Measurements from ENCODE around the gene HSD11B2. TPM values are rescaled to one million over a fixed set of nuclear protein-coding genes. Genes with fewer than 3 reads are reported as not detected.
A peak's percentile ranks its signal among the peaks of the same experiment; 100 is the strongest.

HSD11B2 gene
- 10 to 100 TPM; 49.6 to 57.9 (median 52.0) TPM for polyA plus RNA-seq (ENCODE audit: insufficient read length in 4 of 4)

DNA sequence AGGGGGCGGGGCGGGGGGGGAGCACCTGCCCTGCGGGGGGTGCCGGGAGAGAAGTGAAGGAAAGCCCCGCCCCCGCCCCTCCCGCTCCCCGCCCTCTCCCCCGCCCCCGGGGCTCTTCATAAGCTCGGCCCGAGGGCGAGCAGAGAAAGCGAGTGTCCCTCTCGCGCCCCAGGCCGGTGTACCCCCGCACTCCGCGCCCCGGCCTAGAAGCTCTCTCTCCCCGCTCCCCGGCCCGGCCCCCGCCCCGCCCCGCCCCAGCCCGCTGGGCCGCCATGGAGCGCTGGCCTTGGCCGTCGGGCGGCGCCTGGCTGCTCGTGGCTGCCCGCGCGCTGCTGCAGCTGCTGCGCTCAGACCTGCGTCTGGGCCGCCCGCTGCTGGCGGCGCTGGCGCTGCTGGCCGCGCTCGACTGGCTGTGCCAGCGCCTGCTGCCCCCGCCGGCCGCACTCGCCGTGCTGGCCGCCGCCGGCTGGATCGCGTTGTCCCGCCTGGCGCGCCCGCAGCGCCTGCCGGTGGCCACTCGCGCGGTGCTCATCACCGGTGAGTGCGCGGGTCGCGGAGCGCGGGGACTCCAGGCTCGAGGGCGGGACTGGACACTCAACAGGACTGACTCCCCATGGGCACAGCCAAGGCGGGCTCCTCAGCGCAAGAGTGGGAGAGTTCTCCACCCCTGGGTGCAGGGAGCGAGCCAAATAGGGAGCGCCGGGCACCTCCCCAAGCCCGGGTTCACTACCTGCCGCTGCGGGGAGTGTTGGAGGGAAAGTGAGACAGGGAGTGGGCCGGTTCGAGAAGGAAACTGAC lies at the start of gene HSD11B2:
Gene HSD11B2 (plus strand): TSS at position 145 of the 798 bp plus-strand sequence. CDS start 128 bp downstream, at position 273.
- no peak for DNase-seq (ENCODE audit: low read depth in 4 of 4, low spot score in 3 of 4)

DNA sequence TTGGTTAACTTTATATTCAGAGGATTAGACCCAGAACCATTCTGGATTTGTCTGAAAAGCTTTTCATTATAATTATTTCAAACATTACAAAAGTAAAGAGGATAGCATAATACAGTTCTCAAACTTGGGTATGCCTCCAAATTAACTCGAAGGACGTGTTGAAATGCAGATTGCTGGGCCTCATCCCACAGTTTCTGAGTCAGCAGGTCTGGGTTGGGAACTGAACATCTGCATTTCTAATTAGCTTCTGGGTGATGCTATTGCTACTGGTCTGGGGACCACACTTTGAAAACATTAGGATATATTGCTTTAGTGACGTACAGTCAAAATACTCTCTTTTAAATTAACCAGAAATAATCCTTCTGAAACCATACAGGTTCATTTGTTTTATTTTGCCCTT lies 47.6 kb upstream of the HSD11B2 start:
- no peak for DNase-seq (ENCODE audit: low read depth in 4 of 4, low spot score in 3 of 4)

DNA sequence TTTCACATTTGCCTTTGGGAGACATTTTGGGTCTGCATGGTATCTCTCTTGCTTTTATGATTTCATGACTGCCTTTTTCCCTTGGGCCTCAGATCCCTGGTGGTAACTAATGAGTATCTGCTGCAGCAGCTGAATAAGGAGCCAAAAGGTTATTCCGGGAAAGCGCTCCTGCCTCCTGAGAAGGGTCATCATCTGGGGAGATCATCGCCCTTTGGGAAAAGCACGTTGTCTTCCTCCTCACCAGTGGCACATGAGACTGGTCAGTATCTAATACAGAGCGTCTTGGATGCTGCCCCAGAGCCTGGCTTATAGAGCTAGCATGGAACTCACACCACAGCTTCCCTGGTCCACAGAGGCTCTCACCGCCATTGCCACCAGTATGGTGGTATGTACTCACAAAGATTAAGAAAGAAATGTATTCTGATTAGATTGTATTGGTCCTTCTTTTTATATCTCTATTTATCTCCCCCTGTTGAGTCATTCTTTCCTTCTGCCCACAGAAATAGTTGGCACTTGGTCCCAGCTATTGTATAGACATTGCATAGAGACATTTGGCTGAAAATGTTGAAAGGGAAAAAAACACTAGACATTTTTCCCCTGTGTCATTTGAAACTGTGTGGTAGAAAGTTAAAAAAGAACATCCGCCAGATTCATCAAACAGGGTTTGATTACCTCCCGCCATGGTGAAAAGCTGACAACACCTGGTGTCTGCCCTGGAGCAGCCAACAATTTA lies 46.0 kb upstream of the HSD11B2 start:
- no peak for DNase-seq (ENCODE audit: low read depth in 4 of 4, low spot score in 3 of 4)

DNA sequence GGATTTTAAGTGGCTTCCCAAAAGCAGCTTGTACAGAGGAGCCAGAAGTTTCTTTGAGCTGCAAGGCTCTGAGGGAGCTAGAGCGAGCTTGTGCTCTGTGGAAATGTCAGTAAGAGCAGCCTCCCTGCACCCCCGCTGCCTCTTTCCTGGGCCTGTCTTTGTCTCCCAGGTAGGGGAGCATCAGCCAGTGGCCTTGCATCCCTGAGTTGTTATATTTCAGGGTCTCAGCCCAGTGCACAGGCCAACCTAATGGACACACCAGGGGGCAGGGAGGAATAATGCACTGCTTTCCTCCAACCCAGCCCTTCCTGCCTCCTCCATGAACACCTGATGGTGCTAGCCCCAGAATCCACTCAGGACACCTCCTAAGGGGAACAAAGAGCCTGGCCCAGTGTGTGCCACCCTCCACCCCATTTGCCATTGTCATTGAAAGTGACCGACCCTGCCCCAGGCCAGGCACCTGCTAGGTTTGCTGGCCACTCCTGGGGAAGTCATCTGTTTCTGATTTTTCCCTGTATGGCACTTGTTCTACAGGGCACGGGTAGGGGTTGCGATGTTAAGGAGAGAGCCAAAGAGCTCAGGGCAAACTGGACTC lies 44.0 kb upstream of the HSD11B2 start:
- no peak for DNase-seq (ENCODE audit: low read depth in 4 of 4, low spot score in 3 of 4)

DNA sequence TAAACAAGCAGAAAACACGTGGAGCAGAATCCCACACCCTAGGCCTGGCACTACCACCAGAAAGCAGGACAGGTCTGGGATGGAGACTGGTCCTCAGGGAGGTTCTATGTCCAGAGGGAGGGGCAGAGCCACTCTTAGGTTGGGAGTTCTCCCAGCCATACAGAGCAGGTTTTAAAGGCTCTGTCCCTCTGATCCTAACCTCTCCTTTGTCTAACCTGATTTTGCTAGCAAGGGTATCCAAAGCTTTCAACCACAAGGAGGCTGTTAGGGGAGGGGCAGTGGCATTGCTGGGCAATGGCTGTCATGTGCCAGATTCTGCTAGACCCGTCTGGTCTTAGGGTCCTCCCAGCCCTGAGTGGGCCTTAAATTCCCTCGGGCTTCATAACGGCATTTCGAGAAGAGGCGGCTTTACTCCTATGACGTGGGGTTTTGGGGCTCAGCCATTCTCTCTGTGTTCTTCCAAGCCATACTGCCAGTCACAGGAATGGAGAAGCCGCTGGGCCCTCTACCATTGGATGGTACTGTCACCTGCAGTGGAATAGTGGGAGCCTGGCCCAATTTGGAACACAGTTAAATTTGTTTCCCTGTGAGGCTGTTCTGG lies 43.3 kb upstream of the HSD11B2 start:
- DNase-seq (ENCODE audit: low read depth in 4 of 4, low spot score in 3 of 4), result no peak

DNA sequence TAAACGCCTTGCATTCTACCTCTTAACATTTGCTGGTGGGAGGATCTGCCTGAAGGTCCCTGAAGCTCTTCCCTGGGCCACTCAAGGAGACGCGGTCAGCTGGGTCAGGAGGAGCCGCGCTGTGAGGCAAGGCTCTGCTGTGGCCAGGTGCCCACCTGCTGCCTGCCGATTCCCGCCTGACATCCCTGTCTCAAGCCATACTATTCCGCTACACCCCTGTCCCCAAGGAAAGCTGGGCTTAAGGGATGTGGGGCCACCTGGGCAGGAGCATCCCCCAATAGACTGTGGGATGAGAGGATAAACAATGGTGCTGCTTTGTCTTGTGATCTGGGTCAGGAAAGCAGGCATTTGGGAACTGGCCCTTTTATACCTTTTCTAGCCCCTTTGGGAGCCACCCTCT lies 42.7 kb upstream of the HSD11B2 start:
- DNase-seq (ENCODE audit: low read depth in 4 of 4, low spot score in 3 of 4), result no peak

DNA sequence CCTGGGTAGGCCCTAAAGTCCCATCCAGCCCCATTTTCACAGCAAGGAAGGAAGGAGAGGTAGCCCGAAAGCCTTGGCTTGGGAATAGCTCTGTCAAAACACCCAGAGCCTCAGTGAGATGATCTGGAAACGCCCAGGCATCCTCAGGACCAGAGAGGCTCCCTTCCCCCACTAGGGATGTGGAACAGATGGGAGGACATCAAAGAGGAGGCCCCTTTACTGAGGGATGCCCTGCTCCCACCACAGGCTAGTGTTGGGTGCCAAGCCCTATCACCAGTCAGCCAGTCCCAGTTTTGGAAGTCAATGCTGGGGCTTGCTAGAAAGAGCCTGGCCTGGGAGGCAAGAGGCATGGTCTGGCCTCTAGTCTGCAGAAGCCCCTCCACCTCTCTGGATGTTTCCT lies 42.3 kb upstream of the HSD11B2 start:
- DNase-seq (ENCODE audit: low read depth in 4 of 4, low spot score in 3 of 4), result no peak

DNA sequence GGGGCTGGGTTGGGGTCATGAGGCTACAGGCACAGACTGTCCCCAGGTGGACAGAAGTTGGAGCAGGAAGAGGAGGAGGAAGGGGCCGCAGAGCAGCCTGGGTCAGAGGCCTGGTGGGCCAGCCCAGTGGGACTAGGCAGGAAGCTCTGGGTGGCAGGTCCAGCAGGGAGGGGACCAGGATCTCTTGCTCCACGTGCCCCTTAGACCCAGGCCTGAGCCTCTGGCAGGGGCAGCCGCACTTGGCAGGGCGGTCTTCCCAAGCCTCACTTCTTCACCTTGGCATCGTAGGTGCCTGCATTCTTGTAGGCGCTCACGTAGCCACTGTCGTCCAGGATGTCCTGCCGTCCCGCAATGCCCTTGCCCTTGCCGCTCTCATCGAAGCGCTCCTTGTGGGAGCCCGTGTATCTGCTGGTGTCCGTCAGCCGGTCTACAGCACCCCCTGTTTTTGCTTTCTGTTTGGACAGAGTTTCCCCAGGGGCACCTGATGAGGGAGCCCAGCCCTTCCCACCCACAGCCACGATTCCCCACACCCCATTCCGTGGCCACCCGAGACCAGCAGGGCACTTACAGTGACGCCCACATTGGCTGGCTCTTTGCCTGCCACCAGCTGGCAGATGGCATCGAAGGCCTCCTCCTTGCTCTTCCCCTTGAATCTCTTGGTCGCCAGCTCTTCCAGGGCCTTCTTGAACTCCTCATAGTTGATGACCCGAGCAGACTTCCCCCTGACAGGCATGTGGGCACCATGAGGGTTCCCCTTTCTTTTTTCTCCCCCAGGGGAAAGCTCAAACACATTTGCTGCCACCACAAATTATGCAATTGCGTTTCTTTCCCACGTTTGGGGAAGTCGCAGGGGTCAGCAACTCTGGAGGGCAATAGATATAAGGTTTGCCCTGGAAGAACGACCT lies 40.8 kb upstream of the HSD11B2 start:
- DNase-seq (ENCODE audit: low read depth in 4 of 4, low spot score in 3 of 4), result no peak

DNA sequence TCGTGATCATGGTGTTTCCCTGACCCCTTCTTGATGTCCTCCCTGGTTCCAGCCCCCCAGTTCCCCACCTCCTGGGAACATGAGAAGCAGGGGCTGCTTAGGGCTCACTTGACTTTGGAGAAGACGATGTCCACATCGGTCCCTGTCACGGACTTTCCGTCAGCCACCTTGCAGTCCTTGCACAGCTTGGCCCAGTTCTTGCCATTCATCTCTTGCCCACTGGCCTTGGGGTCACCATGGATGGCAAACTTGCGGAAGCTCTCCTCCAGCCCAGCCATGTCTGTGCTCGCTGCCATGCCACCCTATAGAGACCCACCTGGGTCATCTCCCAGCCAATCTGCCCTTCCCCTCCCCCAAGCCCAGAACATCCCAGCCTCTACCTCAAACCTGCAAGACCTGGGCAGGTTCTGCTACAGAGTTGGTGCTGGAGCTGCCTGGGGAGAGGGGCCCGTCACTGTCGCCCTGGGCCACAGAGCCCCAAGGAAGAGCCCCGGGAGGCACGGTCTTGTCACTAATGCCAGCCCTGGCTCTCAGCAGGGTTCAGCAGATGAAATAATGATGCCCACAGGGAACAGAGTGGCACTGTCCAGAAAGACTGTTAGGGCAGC lies 40.0 kb upstream of the HSD11B2 start:
- DNase-seq (ENCODE audit: low read depth in 4 of 4, low spot score in 3 of 4), result no peak

DNA sequence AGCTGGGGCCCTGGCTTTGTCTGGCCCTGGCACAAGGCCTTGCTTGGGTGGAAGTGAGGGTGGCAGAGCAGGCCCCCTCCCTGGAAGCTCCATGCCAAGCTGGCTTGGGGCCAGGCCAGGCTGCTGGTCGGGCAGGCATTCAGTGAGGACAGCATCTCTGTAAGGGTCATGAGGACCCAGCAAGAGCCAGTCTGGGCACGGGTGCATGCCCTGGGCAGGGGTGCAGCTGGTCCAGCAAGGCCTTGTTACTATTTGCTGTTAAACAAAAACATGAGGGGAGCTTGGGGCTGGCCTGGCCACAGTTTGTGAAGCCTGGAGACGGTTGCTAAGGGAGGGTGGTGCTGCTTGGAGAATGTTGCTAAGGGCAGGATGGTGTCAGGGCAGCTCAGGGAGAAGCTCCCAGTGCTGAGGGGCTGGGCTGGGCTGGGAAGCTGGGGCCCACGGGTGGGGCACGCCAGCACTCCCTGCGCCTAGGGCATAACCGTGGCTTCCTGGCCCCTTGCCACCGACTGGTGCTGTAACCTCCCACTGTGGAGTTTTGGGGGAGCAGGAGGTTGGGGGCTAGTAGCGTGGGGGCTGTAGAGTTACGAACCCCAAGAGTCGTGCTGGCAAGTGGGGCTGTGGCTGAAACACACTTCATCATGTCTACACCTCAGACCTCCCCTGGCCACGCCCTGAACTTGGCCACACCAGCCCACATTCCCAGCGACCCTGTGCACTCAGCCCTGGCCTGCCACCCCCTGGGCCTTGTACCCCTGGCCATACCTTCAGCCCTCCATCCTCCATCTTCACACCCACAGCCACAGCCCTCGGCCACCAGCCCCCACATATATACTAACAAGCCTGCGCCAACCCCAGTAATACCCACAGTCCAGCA lies 39.3 kb upstream of the HSD11B2 start:
- DNase-seq (ENCODE audit: low read depth in 4 of 4, low spot score in 3 of 4), result no peak

DNA sequence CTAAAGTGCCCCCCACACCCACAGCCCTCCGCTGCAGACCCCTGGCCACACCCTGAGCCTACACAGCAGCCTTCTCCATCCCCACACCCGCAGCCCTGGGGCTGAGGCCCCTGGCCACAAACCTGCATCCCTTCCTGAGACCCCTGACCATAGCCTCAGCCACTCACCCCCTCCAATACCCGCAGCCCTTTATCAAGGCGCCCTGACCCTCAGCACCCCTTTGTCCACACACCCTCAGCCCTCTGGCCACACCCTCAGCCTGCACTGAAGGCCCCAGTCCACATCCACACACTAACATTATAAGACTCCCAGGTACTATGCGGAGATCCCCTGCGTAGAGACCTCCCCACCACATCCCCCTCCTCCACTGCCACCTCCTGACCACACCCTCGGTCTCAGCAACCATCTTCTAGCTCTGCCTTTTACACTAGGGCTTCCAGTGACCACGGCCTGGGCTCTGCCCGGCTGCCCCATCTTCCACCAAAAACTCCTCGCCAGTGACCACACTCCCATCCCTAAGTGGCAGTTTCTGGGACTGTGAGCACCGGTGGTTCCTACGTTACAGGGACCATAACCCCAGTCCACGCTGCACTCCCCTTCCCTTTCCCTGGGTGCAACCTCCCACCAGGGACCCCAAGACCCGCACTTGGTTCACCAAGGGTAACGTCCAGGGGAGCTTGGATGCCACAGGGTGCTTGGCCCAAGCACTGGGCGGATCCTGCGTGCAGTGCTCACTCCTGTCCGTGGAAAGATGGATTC lies 38.4 kb upstream of the HSD11B2 start:
- DNase-seq (ENCODE audit: low read depth in 4 of 4, low spot score in 3 of 4), result no peak

DNA sequence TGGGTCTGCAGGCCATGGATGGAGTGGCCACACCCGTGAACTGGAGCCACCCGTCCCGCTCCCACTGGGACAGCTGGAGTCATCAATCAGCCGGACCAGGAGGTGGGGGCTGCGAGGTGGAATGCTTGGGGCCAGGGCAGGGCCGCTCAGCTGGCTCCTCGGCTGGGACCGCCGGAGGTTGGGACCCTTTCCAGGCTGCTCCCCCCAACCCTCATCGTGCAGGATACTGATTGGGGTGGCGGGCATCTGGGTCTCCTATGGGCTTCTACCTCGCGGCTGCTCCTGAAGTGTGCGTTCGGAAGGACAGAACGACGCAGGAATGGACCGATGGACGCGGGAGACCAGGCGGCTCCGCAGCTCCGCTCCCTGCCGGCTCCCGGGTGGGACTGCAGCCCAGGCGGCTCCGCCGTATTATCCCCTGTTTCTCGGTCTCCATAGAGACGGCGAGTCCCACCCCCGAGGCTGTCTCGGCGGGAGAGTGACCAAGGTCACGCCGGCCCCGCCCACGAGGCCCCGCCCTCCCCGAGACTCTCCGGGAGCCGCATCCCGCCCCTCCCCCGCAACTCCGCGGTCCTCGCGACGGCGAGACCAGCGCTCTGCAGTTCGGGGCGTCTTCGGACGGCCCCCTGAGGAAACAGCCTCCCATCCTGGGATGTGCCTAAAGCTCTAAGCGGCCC lies 37.7 kb upstream of the HSD11B2 start, which contains the start of gene TPPP3:
Gene TPPP3 (minus strand): TSS at position 388 of the 677 bp plus-strand sequence. CDS start 2,387 bp downstream, outside the sequence.
- peak in 2 of 4 donors; percentile 76 to 84 for DNase-seq (ENCODE audit: low read depth in 4 of 4, low spot score in 3 of 4)

DNA sequence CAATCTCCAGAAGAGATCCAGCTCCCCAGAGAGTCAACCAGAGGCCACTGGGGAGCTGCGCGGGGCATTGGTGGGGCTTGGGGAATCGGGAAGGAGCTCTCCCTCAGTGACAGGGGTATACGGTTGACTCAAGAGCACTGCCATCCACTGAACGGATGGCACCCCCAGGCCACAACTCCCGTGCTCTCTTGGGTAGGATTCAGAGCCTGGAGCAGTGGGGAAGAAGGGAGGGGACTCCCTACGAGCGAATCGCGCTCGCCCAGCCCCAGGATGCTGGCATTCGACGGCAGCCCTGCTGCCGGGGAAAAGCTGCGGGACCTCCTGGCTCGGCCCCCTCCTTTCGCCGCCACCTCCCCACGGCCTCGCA lies 37.1 kb upstream of the HSD11B2 start:
- no peak for DNase-seq (ENCODE audit: low read depth in 4 of 4, low spot score in 3 of 4)

DNA sequence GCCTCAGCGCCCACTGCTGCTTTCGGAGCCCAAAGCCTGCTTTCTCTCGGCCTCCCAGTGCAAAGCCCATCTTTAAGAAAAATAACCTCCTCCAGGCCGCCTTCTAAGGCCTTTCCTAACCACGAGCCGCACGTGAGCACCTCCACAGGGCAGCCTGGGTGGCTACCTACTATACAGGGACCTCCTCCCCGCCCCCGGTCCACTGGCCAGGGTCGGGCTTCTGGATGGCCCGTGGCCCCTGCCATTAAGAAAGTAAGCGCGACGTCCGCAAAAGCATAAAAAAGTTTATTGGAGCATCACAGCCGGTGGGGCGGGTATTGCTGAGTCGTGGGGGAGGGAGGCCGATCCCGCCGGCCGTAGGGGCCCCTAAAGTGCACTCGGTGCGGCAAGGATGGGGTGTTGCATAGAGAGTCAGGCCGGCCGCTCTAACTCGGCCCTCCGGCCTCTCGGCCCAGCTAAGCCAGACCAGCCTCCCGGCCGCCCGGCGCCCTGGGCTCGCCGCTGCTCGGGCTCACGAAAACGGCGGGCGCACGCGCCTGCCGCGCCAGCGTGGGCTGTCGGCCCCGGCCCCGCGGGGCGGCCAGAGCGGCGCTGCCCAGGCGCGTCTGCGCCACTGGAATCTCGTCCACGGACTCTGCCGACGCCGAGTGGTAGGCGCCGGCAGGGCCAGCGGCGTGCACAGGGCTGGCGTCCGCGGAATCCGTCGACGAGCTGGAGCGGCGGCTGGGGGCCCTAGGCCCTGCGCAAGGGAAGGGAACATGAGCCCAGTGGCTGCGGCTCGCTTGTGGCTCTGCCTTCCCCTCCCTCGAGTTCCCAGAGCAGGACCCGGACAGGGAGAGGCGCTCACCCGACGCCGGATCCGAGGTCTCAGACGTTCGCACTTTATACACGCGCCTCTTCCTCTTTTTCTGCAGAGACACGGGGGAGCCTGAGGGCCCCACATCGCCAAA lies 36.5 kb upstream of the HSD11B2 start:
- DNase-seq (ENCODE audit: low read depth in 4 of 4, low spot score in 3 of 4), result no peak

DNA sequence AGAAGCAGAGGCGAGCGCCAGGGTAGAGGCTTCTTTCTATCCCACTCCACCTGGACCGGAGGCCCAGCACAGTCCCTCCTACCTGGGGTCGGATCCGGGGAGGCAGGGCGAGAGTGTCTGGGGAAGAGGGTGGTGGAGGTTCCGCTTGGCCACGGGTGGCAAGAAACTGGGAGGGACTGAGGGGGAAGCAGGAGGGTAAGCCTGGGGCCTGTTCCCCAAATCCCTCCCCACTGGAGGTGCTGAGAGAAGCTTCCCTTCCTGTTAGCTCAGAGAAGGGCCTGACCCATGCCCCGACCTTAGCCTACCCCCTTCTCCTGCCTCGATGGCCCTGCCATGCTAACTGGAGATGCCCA lies 35.8 kb upstream of the HSD11B2 start:
- no peak for DNase-seq (ENCODE audit: low read depth in 4 of 4, low spot score in 3 of 4)

DNA sequence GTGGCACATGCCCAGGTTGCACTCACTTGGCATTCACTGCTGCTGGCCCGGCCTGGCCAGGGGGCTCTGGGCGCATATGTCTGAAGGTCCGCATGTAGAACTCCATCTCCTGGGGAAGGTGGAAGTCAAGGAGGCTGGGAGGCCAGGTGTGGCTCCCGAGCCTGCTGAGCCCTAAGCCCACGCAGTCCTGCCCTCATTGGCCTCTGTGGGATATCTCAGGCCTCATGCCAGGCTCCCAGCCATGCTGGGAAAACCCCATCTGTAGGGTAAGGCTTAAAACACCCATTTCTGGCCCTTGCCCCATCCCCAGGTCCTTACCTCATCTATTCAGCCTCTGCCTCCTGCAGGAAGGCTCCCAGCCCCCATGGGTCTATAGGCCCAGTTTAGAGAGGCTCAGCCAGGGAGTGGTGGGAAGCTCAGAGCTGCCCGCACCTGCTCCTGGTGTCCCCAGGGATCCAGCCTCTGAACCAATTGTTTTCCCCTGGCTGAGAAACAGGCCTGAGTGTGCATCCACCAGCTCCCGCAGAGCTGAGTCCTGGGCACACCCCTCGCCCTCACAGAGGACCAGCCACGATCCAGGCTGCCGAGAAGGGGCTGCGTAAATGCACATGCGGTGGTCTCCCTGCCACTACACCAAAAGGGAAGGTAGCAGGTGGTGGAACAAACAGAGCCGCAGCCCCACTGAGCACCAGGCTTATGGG lies 35.3 kb upstream of the HSD11B2 start:
- DNase-seq (ENCODE audit: low read depth in 4 of 4, low spot score in 3 of 4), result no peak
